NB4 (cell line): ENCODE results near the gene ARHGEF7.

Source experiments
- DNase-seq: peaks from one replicate; pipeline ENCODE4 v3.0.0; 2010; ENCODE audit warnings: low read depth
- H3K4me3 ChIP-seq: one replicate; pipeline ENCODE4 v1.5.1; 2011; ENCODE audit warnings: mild to moderate bottlenecking, low read depth, low read length, moderate library complexity
- MYC ChIP-seq: IDR thresholded peaks from 2 replicates; pipeline ENCODE4 v1.6.1; 2011; ENCODE audit warnings: low read depth, low read length
- POLR2A ChIP-seq: IDR thresholded peaks from 2 replicates; pipeline ENCODE4 v1.6.1; 2011; ENCODE audit warnings: mild to moderate bottlenecking; ENCODE audit not compliant: insufficient read length; ENCODE audit errors: extremely low read depth
- TF ChIP-seq, protein P1 (sequence below): IDR thresholded peaks from one replicate; pipeline ENCODE4 v1.5.1; 2012; ENCODE audit warnings: low read depth, low read length
- TF ChIP-seq, protein P2 (sequence below): IDR thresholded peaks from 2 replicates; pipeline ENCODE4 v1.6.1; 2011; ENCODE audit warnings: low read depth, low read length

Gene ARHGEF7

DNA sequence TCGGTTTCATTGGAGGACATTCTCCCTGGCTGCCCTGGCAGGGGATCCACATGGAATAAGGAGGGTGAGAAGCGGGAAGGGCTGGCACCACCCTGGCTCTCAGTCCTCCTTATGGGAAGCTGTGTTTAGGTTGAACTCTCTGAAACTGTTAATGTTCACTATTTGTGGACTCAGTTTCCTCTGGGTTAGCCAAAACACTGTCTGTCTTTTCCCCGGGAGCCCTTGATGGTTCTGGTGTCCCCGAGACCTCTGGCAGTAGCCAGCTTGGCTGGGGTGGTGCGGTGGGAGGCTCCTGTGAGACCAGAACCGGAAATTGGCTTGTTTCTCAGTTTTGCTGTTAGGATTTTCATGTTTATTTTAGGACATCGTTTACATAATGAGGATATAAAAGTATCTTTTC, 157.0 kb downstream of the ARHGEF7 start:
- DNase-seq: no peak
- no peak overlapping the region for H3K4me3 ChIP-seq
- TF ChIP-seq, protein P1, sequence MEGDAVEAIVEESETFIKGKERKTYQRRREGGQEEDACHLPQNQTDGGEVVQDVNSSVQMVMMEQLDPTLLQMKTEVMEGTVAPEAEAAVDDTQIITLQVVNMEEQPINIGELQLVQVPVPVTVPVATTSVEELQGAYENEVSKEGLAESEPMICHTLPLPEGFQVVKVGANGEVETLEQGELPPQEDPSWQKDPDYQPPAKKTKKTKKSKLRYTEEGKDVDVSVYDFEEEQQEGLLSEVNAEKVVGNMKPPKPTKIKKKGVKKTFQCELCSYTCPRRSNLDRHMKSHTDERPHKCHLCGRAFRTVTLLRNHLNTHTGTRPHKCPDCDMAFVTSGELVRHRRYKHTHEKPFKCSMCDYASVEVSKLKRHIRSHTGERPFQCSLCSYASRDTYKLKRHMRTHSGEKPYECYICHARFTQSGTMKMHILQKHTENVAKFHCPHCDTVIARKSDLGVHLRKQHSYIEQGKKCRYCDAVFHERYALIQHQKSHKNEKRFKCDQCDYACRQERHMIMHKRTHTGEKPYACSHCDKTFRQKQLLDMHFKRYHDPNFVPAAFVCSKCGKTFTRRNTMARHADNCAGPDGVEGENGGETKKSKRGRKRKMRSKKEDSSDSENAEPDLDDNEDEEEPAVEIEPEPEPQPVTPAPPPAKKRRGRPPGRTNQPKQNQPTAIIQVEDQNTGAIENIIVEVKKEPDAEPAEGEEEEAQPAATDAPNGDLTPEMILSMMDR: no peak
- TF ChIP-seq, protein P2, sequence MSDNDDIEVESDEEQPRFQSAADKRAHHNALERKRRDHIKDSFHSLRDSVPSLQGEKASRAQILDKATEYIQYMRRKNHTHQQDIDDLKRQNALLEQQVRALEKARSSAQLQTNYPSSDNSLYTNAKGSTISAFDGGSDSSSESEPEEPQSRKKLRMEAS: no peak
- TF ChIP-seq POLR2A (no peak), MYC (no peak)

DNA sequence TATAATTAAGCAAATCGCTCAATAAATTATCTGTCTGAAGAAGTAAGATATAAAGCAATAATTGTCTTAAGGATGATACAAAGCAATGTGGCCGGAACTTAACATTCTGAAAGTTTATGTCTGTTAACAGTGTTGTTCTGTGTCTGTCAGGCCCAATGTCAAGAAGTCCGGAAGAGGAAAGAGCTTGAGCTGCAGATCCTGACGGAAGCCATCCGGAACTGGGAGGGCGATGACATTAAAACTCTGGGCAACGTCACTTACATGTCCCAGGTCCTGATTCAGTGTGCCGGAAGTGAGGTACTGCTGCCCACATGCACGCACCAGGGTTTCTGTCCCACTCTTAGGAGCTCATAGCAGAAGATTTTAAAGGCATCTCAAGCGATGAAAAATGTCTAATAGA, 160.3 kb downstream of the ARHGEF7 start:
- DNase-seq: no peak
- TF ChIP-seq POLR2A (no peak), MYC (no peak)
- TF ChIP-seq, protein P2: no peak
- TF ChIP-seq, protein P1: no peak
- no peak overlapping the region for H3K4me3 ChIP-seq

DNA sequence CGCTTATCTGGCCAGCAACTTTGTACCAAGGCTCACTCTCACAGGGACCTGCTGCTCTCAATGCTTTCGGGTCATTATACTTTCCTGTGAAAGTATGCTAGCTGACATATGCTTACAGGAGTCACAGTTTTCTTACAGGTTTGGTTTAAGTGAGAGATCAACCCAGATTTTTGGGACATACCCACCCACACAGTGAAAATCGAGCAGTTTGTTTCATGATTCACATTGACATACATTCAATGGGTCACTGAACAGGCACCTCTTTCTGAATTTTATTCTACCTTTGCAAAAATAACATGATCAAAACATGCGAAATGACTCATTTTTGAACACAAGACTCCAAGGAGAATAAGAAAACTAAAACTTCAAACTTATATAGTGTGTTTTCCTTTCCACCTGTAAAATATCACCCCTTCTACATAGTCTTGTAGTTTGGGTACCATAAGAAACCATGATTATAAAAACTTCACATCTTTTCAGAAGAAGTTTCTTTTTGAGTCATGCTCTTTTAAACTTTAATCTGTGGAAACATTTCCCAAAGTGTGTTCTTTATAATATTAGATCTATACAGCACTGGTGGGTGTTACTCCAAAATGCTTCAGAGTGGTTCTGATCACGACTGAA, 161.0 kb downstream of the ARHGEF7 start:
- H3K4me3 ChIP-seq: no peak overlapping the region
- DNase-seq: no peak
- TF ChIP-seq MYC: no peak
- TF ChIP-seq, protein P1: no peak
- TF ChIP-seq, protein P2: no peak
- no peak for TF ChIP-seq POLR2A

DNA sequence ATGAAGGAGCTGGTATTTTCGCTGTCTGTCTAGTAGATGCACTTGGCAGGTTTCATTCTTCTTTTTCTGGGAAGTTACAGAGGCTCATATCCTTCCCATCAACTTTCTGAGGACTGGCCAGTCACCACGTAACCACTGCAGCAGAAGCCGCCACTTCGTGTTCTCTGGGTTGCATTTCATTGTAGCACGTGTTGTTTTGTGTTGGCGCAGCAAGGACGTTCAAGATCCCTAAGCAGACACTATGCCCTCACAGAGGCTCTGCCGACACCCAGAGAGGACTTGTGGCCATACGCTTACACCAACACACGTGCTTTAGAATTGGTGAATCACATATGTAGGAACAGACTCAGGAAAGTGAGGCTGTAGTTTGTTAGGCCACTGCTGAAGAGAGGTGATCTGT, 163.1 kb downstream of the ARHGEF7 start:
- H3K4me3 ChIP-seq: no peak overlapping the region
- no peak for DNase-seq
- no peak for TF ChIP-seq POLR2A
- TF ChIP-seq MYC: no peak

DNA sequence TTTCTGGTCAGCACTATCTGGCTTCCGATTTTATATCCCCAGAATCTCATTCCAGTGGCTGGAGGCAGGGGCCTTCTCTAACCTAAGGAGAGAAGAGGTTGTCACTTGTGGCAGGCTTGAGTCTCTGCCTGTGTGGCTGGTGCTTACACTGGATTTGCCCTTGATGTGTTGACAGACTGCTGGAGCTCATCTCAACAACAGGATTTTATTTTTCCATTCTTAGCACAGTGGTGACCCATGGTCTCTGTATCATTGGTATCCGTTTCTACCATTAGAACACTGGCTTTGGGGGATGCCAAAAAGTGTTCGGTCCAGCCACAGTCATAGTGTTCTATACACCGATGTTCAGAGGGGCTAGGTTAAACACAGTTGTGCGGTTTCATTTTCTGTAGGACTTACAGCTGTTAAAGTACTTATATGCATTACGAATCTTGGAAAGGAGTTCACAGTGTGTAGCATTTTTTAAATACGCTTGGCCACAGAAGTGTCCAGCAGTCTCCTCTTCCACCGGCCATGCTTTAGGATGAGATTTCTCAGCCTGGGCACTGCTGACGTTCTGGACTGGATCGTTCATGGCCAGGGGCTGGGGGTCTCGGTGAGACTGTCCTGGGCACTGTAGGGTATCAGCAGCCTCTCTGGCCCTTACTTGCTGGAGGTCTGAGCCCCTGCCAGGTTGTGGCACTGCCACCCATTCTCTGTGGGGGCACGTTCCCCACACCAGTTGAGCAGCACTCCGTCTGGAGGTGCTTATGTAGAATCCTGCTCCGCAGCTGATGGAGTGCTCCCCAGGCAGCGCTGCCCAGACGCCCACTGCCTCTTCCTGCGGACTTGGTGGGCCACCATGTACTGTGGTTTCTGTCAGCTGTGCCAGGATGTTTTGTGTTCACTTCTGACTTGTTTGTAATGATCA, 163.9 kb downstream of the ARHGEF7 start:
- no peak for DNase-seq
- TF ChIP-seq, protein P2: no peak
- no peak for TF ChIP-seq POLR2A
- TF ChIP-seq, protein P1: no peak
- no peak for TF ChIP-seq MYC
- no peak overlapping the region for H3K4me3 ChIP-seq

DNA sequence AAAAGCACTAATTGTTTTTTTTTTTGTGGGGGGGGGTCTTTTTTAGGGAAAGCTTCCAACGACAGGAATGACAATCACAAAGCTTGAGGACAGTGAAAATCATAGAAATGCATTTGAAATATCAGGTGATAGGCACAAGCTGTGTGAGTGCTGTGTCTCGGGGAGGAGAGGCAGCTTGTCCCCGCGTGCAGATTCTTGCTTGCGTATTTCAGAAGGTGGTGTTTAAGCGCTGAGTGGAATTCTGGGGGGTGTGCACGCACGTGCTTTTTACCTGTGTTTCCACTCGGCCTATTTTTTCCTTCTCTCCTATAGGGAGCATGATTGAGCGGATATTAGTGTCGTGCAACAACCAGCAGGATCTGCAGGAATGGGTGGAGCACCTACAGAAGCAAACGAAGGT, 165.1 kb downstream of the ARHGEF7 start:
- H3K4me3 ChIP-seq: no peak overlapping the region
- TF ChIP-seq MYC (no peak), POLR2A (no peak)
- TF ChIP-seq, protein P1: no peak
- TF ChIP-seq, protein P2: no peak
- no peak for DNase-seq
